Neural cell (in vitro differentiated cells): Measurements from ENCODE around the gene CRTC3. TPM values are rescaled to one million over a fixed set of nuclear protein-coding genes. Genes with fewer than 3 reads are reported as not detected.

Source experiments
- H2AFZ ChIP-seq: fragments of 200-600, 300-800 bp; sonication (generic), shearing (Covaris generic); 2 replicates; pipeline ENCODE4 v1.6.0; 2014; ENCODE audit warnings: low read depth, mild to moderate bottlenecking, antibody characterized with exemption, low read length, moderate library complexity
- H3F3A ChIP-seq: fragments of 200-600 bp; shearing (Covaris generic); 2 replicates; pipeline ENCODE4 v1.6.1; 2016; ENCODE audit warnings: mild to moderate bottlenecking, moderate library complexity, mixed read lengths, antibody characterized with exemption, low read length; ENCODE audit not compliant: insufficient read depth, poor library complexity, severe bottlenecking
- H3K27ac ChIP-seq: fragments of 200-600, 300-800 bp; sonication (generic), shearing (Covaris generic); 2 replicates; pipeline ENCODE4 v1.5.1; 2014; ENCODE audit warnings: mild to moderate bottlenecking, low read length, moderate library complexity
- H3K27me3 ChIP-seq: fragments of 300-800, 200-600 bp; sonication (generic), shearing (Covaris generic); 2 replicates; pipeline ENCODE4 v1.6.0; 2014; ENCODE audit warnings: mild to moderate bottlenecking, low read depth, low read length, moderate library complexity; ENCODE audit not compliant: insufficient read depth
- H3K36me3 ChIP-seq: fragments of 300-800, 200-600 bp; sonication (generic), shearing (Covaris generic); 2 replicates; pipeline ENCODE4 v1.5.1; 2014; ENCODE audit warnings: mild to moderate bottlenecking, antibody characterized with exemption, low read length, moderate library complexity; ENCODE audit not compliant: insufficient read depth
- H3K4me2 ChIP-seq: fragments of 300-800, 200-600 bp; sonication (generic), shearing (Covaris generic); 2 replicates; pipeline ENCODE4 v1.6.0; 2014; ENCODE audit warnings: mild to moderate bottlenecking, low read length
- H3K4me3 ChIP-seq: fragments of 300-800, 200-600 bp; sonication (generic), shearing (Covaris generic); 2 replicates; pipeline ENCODE4 v1.5.1; 2014; ENCODE audit warnings: mild to moderate bottlenecking, low read length, moderate library complexity
- H3K79me2 ChIP-seq: fragments of 200-600 bp; shearing (Covaris generic); replicated peaks from 2 replicates; pipeline ENCODE4 v1.6.0; 2014; ENCODE audit warnings: mild to moderate bottlenecking, low read length, moderate library complexity; ENCODE audit not compliant: insufficient read depth
- H3K9ac ChIP-seq: fragments of 300-800, 200-600 bp; sonication (generic), shearing (Covaris generic); 2 replicates; pipeline ENCODE4 v1.6.1; 2016; ENCODE audit warnings: mild to moderate bottlenecking, low read length, mixed read lengths
- H3K9me2 ChIP-seq: fragments of 200-600 bp; shearing (Covaris generic); 2 replicates; pipeline ENCODE4 v1.6.1; 2016; ENCODE audit warnings: mild to moderate bottlenecking, low read length, mixed read lengths; ENCODE audit not compliant: insufficient read depth
- H3K9me3 ChIP-seq: fragments of 200-600, 300-800 bp; sonication (generic), shearing (Covaris generic); 2 replicates; pipeline ENCODE4 v1.6.1; 2016; ENCODE audit warnings: mild to moderate bottlenecking, mixed run types, low read length, moderate library complexity, mixed read lengths
- H4K20me1 ChIP-seq: fragments of 200-600 bp; shearing (Covaris generic); 2 replicates; pipeline ENCODE4 v1.6.1; 2016; ENCODE audit warnings: mild to moderate bottlenecking, mixed run types; ENCODE audit not compliant: insufficient read depth
- CTCF ChIP-seq: fragments of 450-650 bp; IDR thresholded peaks from 2 replicates; pipeline ENCODE4 v1.5.1; 2014; ENCODE audit warnings: antibody characterized with exemption, mild to moderate bottlenecking, moderate library complexity; ENCODE audit not compliant: poor library complexity, severe bottlenecking
- EP300 ChIP-seq: fragments of 450-650 bp; conservative IDR thresholded peaks from 2 replicates; pipeline ENCODE4 v1.6.1; 2014; ENCODE audit warnings: antibody characterized with exemption, mild to moderate bottlenecking, moderate library complexity; ENCODE audit not compliant: poor library complexity, severe bottlenecking
- EZH2 ChIP-seq: fragments of 200-600, 300-800 bp; shearing (Covaris generic), sonication (generic); IDR thresholded peaks from 2 replicates; pipeline ENCODE4 v1.6.1; 2014; ENCODE audit warnings: antibody characterized with exemption, low read length, borderline replicate concordance, mild to moderate bottlenecking; ENCODE audit not compliant: insufficient read depth, poor library complexity, severe bottlenecking
- MXI1 ChIP-seq: fragments of 450-650 bp; conservative IDR thresholded peaks from 2 replicates; pipeline ENCODE4 v1.6.1; 2014; ENCODE audit warnings: antibody characterized with exemption, mild to moderate bottlenecking; ENCODE audit not compliant: poor library complexity, severe bottlenecking
- POLR2AphosphoS5 ChIP-seq: IDR thresholded peaks from 2 replicates; pipeline ENCODE4 v1.6.1; 2012
- RAD21 ChIP-seq: fragments of 450-650 bp; conservative IDR thresholded peaks from 2 replicates; pipeline ENCODE4 v1.6.1; 2014; ENCODE audit warnings: antibody characterized with exemption, mild to moderate bottlenecking, moderate library complexity
- REST ChIP-seq: IDR thresholded peaks from 2 replicates; pipeline ENCODE4 v1.6.1; 2012; ENCODE audit warnings: borderline replicate concordance
- SMC3 ChIP-seq: fragments of 450-650 bp; conservative IDR thresholded peaks from 2 replicates; pipeline ENCODE4 v1.6.1; 2014; ENCODE audit warnings: antibody characterized with exemption, mild to moderate bottlenecking, moderate library complexity; ENCODE audit not compliant: poor library complexity
- TAF1 ChIP-seq: IDR thresholded peaks from 2 replicates; pipeline ENCODE4 v1.6.1; 2012; ENCODE audit warnings: low read depth
- polyA plus RNA-seq: library from polyadenylated mRNA; depleted of rRNA; stranded (reverse); fragments of >200 nt; gene quantifications from 2 replicates; pipeline ENCODE4 v1.2.3, GENCODE V29; 2014

CRTC3 gene
- polyA plus RNA-seq, 1 donor from 2014 or later: 5.5 TPM

- no peaks in the 10 kb centered on the region for H3K27me3 ChIP-seq
- H3K9ac ChIP-seq: no peak overlapping the region
- no peak overlapping the region for H3K4me2 ChIP-seq
- H3K36me3 ChIP-seq: peaks cover 6% of the 10 kb centered on the region
- H3K79me2 ChIP-seq: no peaks in the 10 kb centered on the region
- no peak overlapping the region for H3K4me3 ChIP-seq
- TF ChIP-seq SMC3 (no peak), CTCF (no peak), EZH2 (no peak), EP300 (no peak), MXI1 (no peak), TAF1 (no peak), POLR2AphosphoS5 (no peak), RAD21 (no peak), REST (no peak)
- no peak overlapping the region for H3K27ac ChIP-seq
- no peak overlapping the region for H2AFZ ChIP-seq
- H3K9me2 ChIP-seq: no peaks in the 10 kb centered on the region
- H3K9me3 ChIP-seq: no peaks in the 10 kb centered on the region
- H4K20me1 ChIP-seq: no peaks in the 10 kb centered on the region
- H3F3A ChIP-seq: no peaks in the 10 kb centered on the region
These were observed 32.3 kb upstream of the CRTC3 start for GRCh38 chr15:90497376-90497775.

GRCh38 chr15:90497912-90498311 is 31.8 kb upstream of the CRTC3 start:
- H3K79me2 ChIP-seq: no peaks in the 10 kb centered on the region
- H3K9me2 ChIP-seq: no peaks in the 10 kb centered on the region
- H3K27me3 ChIP-seq: no peaks in the 10 kb centered on the region
- H3F3A ChIP-seq: no peaks in the 10 kb centered on the region
- no peak overlapping the region for H3K4me3 ChIP-seq
- H3K36me3 ChIP-seq: peaks cover 6% of the 10 kb centered on the region
- no peak overlapping the region for H3K27ac ChIP-seq
- TF ChIP-seq POLR2AphosphoS5 (no peak), CTCF (no peak), TAF1 (no peak), SMC3 (no peak), RAD21 (no peak), EP300 (no peak), MXI1 (no peak), REST (no peak), EZH2 (no peak)
- H2AFZ ChIP-seq: no peak overlapping the region
- H3K9ac ChIP-seq: no peak overlapping the region
- no peak overlapping the region for H3K4me2 ChIP-seq
- no peaks in the 10 kb centered on the region for H4K20me1 ChIP-seq
- no peaks in the 10 kb centered on the region for H3K9me3 ChIP-seq
